GM18861 (cell line): ENCODE measurements around the gene MYLK3.
A peak's percentile ranks its signal among the peaks of the same experiment; 100 is the strongest.
"Not testable (repeated sequence)": the region's sequence is repeated elsewhere in the genome, so short reads cannot be mapped to it uniquely, and the experiment has no call there.

Experiments used
- ATAC-seq: cut with Tn5 transposase; IDR thresholded peaks from one replicate; pipeline ENCODE4 v1.9.1; 2021; ENCODE audit not compliant: unreplicated experiment

The MYLK3 gene

GRCh38 chr16:46690281-46691178 lies 57.6 kb downstream of the MYLK3 start:
- ATAC-seq, result no peak

DNA sequence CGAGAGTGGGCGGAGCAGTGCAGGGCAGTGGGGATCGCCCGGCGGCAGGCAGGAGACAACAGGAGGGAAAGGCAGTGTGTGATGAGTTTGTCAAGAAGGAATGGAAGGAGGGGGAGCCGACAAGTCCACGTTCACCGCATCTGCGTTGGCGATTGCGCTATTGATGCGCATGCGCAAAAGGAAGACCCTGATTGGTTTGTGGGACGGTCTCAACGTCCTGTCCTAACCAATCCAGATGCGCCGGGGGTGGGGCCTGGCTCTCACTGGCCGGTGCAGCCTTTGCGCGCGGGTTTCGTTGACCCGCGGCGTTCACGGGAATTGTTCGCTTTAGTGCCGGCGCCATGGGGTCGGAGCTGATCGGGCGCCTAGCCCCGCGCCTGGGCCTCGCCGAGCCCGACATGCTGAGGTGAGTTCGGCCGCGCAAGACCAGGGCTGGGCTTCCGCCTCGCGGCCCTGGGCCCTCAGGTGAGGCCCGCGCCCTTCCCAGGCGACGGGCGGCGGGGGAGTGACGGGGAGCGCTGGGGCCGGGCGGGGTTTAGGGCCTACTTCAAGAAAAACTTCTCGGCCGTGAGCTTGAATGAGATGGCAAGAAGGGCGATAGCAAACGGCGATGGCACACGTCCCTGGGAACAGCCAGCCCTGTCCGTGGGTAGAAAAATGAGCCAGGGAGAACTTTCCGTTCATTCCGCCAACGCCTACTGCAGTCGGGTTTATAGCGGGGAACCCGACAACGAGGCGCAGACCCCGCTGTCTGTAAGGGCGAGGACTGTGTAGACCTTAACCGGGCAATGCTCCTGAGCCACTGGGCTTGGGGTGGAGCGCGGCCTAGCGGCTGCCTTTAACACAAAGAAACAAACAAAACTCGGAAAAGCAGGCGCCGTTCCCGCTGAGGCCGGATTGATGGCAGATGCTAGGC lies 58.5 kb downstream of the MYLK3 start, which contains the start of gene ORC6:
Gene ORC6, plus strand, starts transcription at position 295 of the 916 bp plus-strand sequence. Its CDS starts 47 bp downstream, at position 342.
- peak; percentile 59 for ATAC-seq

GRCh38 chr16:46688654-46689364 lies 59.3 kb downstream of the MYLK3 start, which contains the start of gene VPS35:
Gene VPS35 (minus strand): TSS chr16:46689178. CDS start chr16:46689133, 45 bp downstream.
- ATAC-seq, result peak; percentile 67

DNA sequence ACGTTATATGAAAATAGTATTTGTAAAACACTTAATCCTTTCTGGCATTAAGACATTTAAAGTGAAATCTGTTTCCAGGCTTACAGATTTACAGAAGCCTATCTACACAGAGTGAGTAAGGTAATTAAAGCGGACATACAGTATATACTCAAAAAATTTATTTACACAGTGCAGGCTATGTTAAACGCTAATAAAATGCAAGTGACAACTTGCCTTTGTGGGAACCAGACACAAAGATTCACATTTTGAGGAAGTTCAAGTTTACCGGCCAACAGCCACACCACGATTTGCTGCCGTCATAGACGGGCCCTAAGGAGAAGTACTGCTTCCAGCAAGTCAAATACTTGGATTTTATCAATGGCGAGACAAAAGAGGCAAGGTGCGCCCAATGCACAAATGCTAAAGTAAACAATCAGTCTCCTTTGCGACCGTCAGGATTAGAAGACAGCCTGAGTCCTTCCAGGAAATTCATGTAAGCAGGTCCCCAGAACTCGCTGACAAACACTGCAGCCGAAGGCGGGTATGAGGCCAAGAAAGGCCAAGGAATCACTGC lies 60.0 kb downstream of the MYLK3 start:
- no peak for ATAC-seq

GRCh38 chr16:46687486-46687885 lies 60.7 kb downstream of the MYLK3 start:
- ATAC-seq, result no peak

DNA sequence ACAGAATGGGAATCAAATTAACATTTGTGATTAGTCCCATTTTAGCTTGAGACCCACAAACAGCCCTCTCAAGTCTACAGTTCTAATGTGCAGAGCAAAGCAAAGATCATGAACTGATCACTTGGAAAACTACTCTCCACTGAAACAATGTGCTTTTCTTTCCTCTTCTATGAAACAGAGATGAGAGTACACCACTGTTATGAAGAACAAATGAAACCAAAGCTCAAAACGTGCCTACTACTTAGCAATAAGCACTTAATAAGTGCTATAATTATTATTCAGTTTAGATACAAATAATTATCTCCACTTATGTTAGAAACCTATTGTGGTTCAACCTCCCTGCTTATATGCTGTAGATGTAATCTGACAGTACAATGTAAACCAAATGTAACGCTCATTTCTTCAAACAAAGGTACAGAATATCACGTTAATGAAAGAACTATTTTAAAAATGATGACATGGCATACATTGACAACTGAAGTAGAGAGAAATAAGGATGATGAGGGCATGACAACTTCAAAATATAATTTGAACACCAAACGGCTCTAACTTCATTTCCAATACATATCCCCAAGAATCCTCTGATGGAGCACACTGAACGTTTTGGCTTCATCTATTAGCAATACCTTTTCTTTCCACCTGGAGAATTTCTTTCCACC lies 61.2 kb downstream of the MYLK3 start:
- no peak for ATAC-seq

GRCh38 chr16:46681867-46682266 lies 66.3 kb downstream of the MYLK3 start:
- not testable (repeated sequence) for ATAC-seq

- not testable (repeated sequence) for ATAC-seq
Observed at GRCh38 chr16:46677943-46678342, 70.2 kb downstream of the MYLK3 start.

GRCh38 chr16:46673320-46674013 lies 74.7 kb downstream of the MYLK3 start:
- no peak for ATAC-seq

DNA sequence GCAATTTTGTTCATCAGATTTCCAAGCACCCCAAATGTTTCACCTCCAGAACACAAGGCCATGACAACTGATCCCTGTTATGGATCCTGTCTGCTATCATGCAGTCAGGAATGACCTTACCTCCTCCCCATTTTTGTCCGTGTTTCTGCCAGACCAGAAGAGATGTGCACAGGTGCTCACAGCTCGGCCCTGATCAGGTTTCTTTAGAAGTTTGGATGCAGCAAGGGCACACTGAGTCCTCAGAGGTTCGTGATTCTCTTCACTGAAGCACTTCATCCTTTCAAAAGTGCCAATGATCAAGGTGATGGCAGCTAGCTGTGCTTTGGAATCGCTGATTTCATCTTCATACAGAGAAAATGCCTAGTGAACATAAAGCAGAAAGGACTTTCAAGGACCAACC lies 86.0 kb downstream of the MYLK3 start:
- no peak for ATAC-seq

DNA sequence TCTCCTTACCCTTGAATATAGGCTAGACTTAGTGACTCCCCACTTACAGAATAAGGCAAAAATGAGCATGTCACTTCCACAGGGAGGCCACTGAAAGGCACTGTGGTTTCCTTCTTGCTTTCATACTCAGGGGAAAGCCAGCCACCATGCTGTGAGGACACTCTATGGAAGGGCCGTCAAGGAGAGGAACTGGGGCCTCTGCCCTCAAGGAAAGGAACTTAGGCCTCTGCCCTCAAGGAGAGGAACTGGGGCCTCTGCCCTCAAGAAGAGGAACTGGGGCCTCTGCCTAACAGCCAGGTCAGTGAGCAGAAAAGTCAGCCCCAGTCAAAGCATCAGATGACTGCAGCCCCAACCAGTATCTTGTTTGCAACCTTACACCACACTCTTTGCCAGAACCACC lies 89.2 kb downstream of the MYLK3 start:
- peak; percentile 87 for ATAC-seq
